HepG2 (cell line): Measurements from ENCODE around the gene HMCN2. TPM values are rescaled to one million over a fixed set of nuclear protein-coding genes. Genes with fewer than 3 reads are reported as not detected.

Experiments
- FUBP1 ChIP-seq: sonication (generic); formaldehyde crosslinking; IDR thresholded peaks from 2 replicates; pipeline ENCODE4 v1.5.1; 2020; ENCODE audit warnings: missing genetic modification reagents, mild to moderate bottlenecking, borderline replicate concordance
- HNF4A ChIP-seq: sonication (generic); formaldehyde crosslinking; IDR thresholded peaks from 2 replicates; pipeline ENCODE4 v1.4.0; 2020; ENCODE audit warnings: missing genetic modification reagents
- MED8 ChIP-seq: sonication (generic); formaldehyde crosslinking; IDR thresholded peaks from 2 replicates; pipeline ENCODE4 v1.8.1; 2023; ENCODE audit warnings: mild to moderate bottlenecking, missing genetic modification reagents; ENCODE audit not compliant: insufficient replicate concordance
- NFIB ChIP-seq: sonication (generic); formaldehyde crosslinking; IDR thresholded peaks from 2 replicates; pipeline ENCODE4 v1.9.0; 2021; ENCODE audit warnings: missing genetic modification reagents, mild to moderate bottlenecking, borderline replicate concordance
- NR2F2 ChIP-seq: IDR thresholded peaks from 2 replicates; pipeline ENCODE4 v1.6.1; 2012; ENCODE audit warnings: low read depth, inconsistent platforms, borderline replicate concordance
- PAXIP1 ChIP-seq: sonication (generic); formaldehyde crosslinking; conservative IDR thresholded peaks from 2 replicates; pipeline ENCODE4 v1.4.0; 2020; ENCODE audit warnings: mild to moderate bottlenecking, missing genetic modification reagents, moderate library complexity
- REPIN1 ChIP-seq: sonication (generic); formaldehyde crosslinking; IDR thresholded peaks from 2 replicates; pipeline ENCODE4 v1.8.0; 2022; ENCODE audit warnings: missing genetic modification reagents, low read depth, mild to moderate bottlenecking, borderline replicate concordance
- ZBTB1 ChIP-seq: sonication (generic); formaldehyde crosslinking; IDR thresholded peaks from 2 replicates; pipeline ENCODE4 v1.4.0; 2020; ENCODE audit warnings: missing genetic modification reagents, borderline replicate concordance
- ZBTB34 ChIP-seq: sonication (generic); formaldehyde crosslinking; IDR thresholded peaks from 2 replicates; pipeline ENCODE4 v1.8.0; 2022; ENCODE audit warnings: mild to moderate bottlenecking, missing genetic modification reagents
- ZNF225 ChIP-seq: sonication (generic); formaldehyde crosslinking; IDR thresholded peaks from 2 replicates; pipeline ENCODE4 v1.4.0; 2020; ENCODE audit warnings: mild to moderate bottlenecking, missing genetic modification reagents
- ZNF629 ChIP-seq: sonication (generic); formaldehyde crosslinking; conservative IDR thresholded peaks from 2 replicates; pipeline ENCODE4 v1.5.0; 2020; ENCODE audit warnings: missing genetic modification reagents
- ZNF782 ChIP-seq: sonication (generic); formaldehyde crosslinking; IDR thresholded peaks from 2 replicates; pipeline ENCODE4 v1.4.0; 2020; ENCODE audit warnings: missing genetic modification reagents, mild to moderate bottlenecking, borderline replicate concordance
- polyA plus RNA-seq, 8 experiments: library from polyadenylated mRNA; depleted of rRNA in 3 of 8; stranded (reverse) in 7 of 8; unstranded in 1 of 8; fragments of >200 nt; fragmentation: Illumina TruSeq in 4 of 8; extraction: Trizol in 4 of 8; gene quantifications; 2 replicates each; pipeline versions ENCODE4 v1.2.1 to v1.2.3, GENCODE V29; 2011 to 2016; ENCODE audit warnings: low read depth in 4 of 8, missing spikeins in 1 of 8, mixed read lengths in 1 of 8; ENCODE audit not compliant: insufficient read depth in 1 of 8
- total RNA-seq, 5 experiments: library from RNA; depleted of rRNA; stranded (reverse); fragments of >200 nt; fragmentation: Illumina TruSeq; extraction: Trizol; gene quantifications; 2 replicates each; pipeline ENCODE4 v1.2.3, GENCODE V29; 2016; ENCODE audit warnings: low read depth in 1 of 5
- TF ChIP-seq, protein P1 (sequence below): IDR thresholded peaks from 2 replicates; pipeline ENCODE4 v1.6.1; 2016; ENCODE audit warnings: mild to moderate bottlenecking
- TF ChIP-seq, protein P2 (sequence below): sonication (generic); formaldehyde crosslinking; IDR thresholded peaks from 2 replicates; pipeline ENCODE4 v1.9.0; 2022; ENCODE audit warnings: missing genetic modification reagents, mild to moderate bottlenecking, borderline replicate concordance

HMCN2 gene
- total and polyA plus RNA-seq, 2 of the 13 experiments (the other 11 are each of a cell fraction or from before 2014, with no cell fraction given): 0.09 TPM; not detected in 1

DNA sequence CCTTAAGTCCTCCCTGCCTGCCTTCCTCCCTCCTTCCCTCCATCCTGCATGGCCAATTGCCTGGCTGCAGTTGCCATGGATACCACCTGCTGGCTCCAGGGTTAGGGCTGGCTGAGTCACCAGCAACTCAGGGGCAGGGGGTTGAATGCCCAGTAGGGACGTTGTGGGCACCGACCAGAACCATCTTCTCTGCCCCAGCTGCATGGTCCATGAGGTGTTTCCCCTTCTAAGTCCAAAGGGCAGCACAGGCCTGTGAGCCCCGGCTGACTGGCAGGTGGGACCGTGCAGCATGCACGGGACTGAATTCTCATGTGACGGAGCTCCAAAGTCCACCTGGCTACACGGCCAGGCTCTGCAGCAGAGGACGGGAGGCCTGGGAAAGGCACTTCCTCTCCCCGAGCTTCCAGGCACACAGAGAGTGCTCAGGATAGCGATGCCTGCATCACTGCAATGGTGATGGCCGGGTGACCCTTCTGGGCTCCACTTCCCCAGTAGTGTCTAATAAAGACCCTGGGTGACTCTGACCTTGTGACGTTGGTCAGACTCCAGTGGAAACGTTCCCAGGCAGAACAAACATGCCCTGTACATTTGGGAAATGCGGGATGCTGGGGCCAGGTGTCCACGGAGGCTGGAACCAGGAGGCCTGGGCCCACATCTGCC, 184.9 kb downstream of the HMCN2 start (continued):
- peak; percentile 81; the same call in 1 of the 2 replicates for TF ChIP-seq ZBTB34 (CRISPR knock-in tag)
- TF ChIP-seq NR2F2: peak; percentile 27; the same call in 1 of the 2 replicates
- TF ChIP-seq HNF4A (CRISPR knock-in tag): peak; percentile 99
- TF ChIP-seq ZNF782 (CRISPR knock-in tag): peak; percentile 99
- no peak for TF ChIP-seq ZBTB1 (CRISPR knock-in tag)
- TF ChIP-seq ZNF225 (CRISPR knock-in tag): peak; percentile 78; the same call in 1 of the 2 replicates
- TF ChIP-seq MED8: peak; percentile 51
- TF ChIP-seq, protein P1, sequence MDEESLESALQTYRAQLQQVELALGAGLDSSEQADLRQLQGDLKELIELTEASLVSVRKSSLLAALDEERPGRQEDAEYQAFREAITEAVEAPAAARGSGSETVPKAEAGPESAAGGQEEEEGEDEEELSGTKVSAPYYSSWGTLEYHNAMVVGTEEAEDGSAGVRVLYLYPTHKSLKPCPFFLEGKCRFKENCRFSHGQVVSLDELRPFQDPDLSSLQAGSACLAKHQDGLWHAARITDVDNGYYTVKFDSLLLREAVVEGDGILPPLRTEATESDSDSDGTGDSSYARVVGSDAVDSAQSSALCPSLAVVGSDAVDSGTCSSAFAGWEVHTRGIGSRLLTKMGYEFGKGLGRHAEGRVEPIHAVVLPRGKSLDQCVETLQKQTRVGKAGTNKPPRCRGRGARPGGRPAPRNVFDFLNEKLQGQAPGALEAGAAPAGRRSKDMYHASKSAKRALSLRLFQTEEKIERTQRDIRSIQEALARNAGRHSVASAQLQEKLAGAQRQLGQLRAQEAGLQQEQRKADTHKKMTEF (CRISPR knock-in tag): peak; percentile 92
- TF ChIP-seq NFIB: peak; percentile 92; the same call in 1 of the 2 replicates
- peak; percentile 94 for TF ChIP-seq REPIN1 (CRISPR knock-in tag)
- no peak for TF ChIP-seq FUBP1 (CRISPR knock-in tag)
- peak; percentile 86 for TF ChIP-seq PAXIP1
- peak; percentile 70 for TF ChIP-seq ZNF629 (CRISPR knock-in tag)
- TF ChIP-seq, protein P2, sequence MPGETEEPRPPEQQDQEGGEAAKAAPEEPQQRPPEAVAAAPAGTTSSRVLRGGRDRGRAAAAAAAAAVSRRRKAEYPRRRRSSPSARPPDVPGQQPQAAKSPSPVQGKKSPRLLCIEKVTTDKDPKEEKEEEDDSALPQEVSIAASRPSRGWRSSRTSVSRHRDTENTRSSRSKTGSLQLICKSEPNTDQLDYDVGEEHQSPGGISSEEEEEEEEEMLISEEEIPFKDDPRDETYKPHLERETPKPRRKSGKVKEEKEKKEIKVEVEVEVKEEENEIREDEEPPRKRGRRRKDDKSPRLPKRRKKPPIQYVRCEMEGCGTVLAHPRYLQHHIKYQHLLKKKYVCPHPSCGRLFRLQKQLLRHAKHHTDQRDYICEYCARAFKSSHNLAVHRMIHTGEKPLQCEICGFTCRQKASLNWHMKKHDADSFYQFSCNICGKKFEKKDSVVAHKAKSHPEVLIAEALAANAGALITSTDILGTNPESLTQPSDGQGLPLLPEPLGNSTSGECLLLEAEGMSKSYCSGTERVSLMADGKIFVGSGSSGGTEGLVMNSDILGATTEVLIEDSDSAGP: peak; percentile 69
